Ascending aorta (tissue), 2 donors: ENCODE measurements around the gene FAM53B. TPM values are rescaled to one million over a fixed set of nuclear protein-coding genes. Genes with fewer than 3 reads are reported as not detected.
A peak's percentile ranks its signal among the peaks of the same experiment; 100 is the strongest.

ENCODE experiments used
- DNase-seq, 2 donors: peaks; one replicate each; pipeline ENCODE4 v3.0.0-alpha.2; 2019; ENCODE audit warnings: low spot score in 2 of 2
- H3K27ac ChIP-seq, 2 donors: fragments of 200-600 bp; sonication (generic); one replicate each; pipeline ENCODE4 v1.5.1; 2016 to 2017; ENCODE audit warnings: mild to moderate bottlenecking in 1 of 2
- H3K27me3 ChIP-seq: fragments of 200-600 bp; sonication (generic); one replicate; pipeline ENCODE4 v1.5.1; 2017
- H3K36me3 ChIP-seq, 2 donors: fragments of 200-600 bp; sonication (generic); one replicate each; pipeline ENCODE4 v1.5.1; 2016
- H3K4me1 ChIP-seq, 2 donors: fragments of 200-600 bp; sonication (generic); one replicate each; pipeline ENCODE4 v1.5.1; 2016 to 2017; ENCODE audit warnings: mild to moderate bottlenecking in 1 of 2
- H3K4me3 ChIP-seq, 2 donors: fragments of 200-600 bp; sonication (generic); one replicate each; pipeline ENCODE4 v1.5.1; 2016 to 2017; ENCODE audit warnings: mild to moderate bottlenecking in 1 of 2
- H3K9me3 ChIP-seq, 2 donors: fragments of 200-600 bp; sonication (generic); one replicate each; pipeline ENCODE4 v1.5.1; 2016
- intact Hi-C: fragments of 100-400 bp; cut with DNase I; formaldehyde crosslinking; loops from one replicate; pipeline ENCODE4 v1.15.1; 2023
- total RNA-seq: library from RNA; depleted of rRNA; stranded (reverse); fragments of >200 nt; gene quantifications from one replicate; pipeline ENCODE4 v1.1.0, GENCODE V29; 2016
- TF ChIP-seq, protein P1 (sequence below), 3 experiments: fragments of 200-600 bp in 2 of 3; fragments of 450-650 bp in 1 of 3; sonication (generic) in 2 of 3; IDR thresholded peaks; one replicate each; pipeline ENCODE4 v1.5.1; 2016 to 2019; ENCODE audit warnings: antibody characterized with exemption in 3 of 3, mild to moderate bottlenecking in 1 of 3, moderate library complexity in 1 of 3

The FAM53B gene
- total RNA-seq, 1 donor from 2014 or later, result 52.5 TPM

GRCh38 chr10:124678557-124679240 is 65.5 kb downstream of the FAM53B start:
- Histone ChIP-seq H3K4me3 (no peak overlapping the region), H3K4me1 (peaks cover 3 to 14% of the 10 kb centered on the region in 2 donors), H3K36me3 (peaks cover 11 to 23% of the 10 kb centered on the region in 2 donors), H3K27me3 (no peaks in the 10 kb centered on the region), H3K27ac (peak overlapping the region in 1 of 2 donors; percentile 24), H3K9me3 (no peaks in the 10 kb centered on the region)
- no peak for DNase-seq
- intact Hi-C loops, result no loop called here
- TF ChIP-seq, protein P1, sequence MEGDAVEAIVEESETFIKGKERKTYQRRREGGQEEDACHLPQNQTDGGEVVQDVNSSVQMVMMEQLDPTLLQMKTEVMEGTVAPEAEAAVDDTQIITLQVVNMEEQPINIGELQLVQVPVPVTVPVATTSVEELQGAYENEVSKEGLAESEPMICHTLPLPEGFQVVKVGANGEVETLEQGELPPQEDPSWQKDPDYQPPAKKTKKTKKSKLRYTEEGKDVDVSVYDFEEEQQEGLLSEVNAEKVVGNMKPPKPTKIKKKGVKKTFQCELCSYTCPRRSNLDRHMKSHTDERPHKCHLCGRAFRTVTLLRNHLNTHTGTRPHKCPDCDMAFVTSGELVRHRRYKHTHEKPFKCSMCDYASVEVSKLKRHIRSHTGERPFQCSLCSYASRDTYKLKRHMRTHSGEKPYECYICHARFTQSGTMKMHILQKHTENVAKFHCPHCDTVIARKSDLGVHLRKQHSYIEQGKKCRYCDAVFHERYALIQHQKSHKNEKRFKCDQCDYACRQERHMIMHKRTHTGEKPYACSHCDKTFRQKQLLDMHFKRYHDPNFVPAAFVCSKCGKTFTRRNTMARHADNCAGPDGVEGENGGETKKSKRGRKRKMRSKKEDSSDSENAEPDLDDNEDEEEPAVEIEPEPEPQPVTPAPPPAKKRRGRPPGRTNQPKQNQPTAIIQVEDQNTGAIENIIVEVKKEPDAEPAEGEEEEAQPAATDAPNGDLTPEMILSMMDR (IDR thresholded peaks at IDR 0.05), result no peak

- Histone ChIP-seq H3K4me3 (no peak overlapping the region), H3K36me3 (peaks cover 11 to 23% of the 10 kb centered on the region in 2 donors), H3K4me1 (peaks cover 3 to 14% of the 10 kb centered on the region in 2 donors), H3K27me3 (no peaks in the 10 kb centered on the region), H3K9me3 (no peaks in the 10 kb centered on the region), H3K27ac (peak overlapping the region in 1 of 2 donors; percentile 24)
- intact Hi-C loops, result no loop called here
- TF ChIP-seq, protein P1 (IDR thresholded peaks at IDR 0.05), result no peak
- no peak for DNase-seq
Observed at GRCh38 chr10:124677749-124678556, 66.2 kb downstream of the FAM53B start.

DNA sequence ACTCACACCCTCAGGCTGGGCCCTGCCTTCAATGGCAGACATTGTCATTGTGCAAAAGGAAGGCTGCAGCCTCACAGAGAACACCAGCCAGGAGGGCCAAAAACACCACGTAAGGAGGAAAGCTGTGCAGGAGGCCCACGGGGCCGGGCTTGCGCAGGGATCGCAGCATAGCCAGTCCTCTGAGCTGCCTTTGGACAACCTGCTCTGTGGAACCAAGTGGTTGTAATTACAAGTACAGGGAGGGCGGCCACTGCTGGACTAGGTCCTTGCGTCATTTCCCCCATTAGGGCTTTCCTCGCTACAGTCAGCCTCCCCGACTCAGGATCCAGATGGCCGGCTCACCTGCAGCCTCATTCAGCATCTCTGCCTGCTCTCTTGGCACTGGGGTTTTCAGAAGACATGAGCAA is 66.9 kb downstream of the FAM53B start:
- intact Hi-C loops, result no loop called here
- no peak overlapping the region for H3K4me3 ChIP-seq
- H3K9me3 ChIP-seq, result no peaks in the 10 kb centered on the region
- TF ChIP-seq, protein P1 (IDR thresholded peaks at IDR 0.05), result no peak
- H3K27me3 ChIP-seq, result no peaks in the 10 kb centered on the region
- peaks cover 11 to 23% of the 10 kb centered on the region in 2 donors for H3K36me3 ChIP-seq
- H3K27ac ChIP-seq, result no peak overlapping the region
- DNase-seq, result no peak
- peaks cover 3 to 14% of the 10 kb centered on the region in 2 donors for H3K4me1 ChIP-seq

DNA sequence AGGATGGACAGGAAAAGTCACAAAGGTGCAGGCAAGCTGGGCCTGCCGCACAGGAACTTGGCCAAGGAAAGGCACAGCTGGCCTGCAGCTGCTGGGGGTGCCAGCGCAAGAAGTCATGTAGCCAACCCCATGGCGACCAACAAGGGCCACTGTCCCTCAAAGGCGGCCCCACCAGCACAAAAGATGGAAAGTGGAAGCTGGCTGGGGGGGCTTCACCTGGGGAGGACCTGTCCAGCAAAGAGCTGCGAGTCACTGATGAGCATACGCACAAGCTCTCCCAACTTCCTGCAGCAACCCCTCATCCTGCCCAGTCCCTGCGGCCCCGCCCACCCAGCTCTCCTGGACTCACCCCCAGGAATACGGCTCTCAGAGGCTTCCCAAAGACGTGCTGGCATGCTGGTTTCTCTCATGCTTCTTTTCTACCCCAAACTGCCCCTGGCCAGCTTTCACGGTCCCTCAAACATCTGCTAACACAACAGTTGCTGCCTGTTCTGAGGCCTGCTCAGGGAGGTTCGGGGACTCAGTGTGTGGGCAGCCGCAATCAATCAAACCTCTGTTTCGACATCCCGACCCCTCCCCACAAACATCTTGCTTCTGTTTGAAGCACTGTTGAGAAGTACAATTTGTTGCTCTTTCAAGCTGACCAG is 67.6 kb downstream of the FAM53B start:
- Histone ChIP-seq H3K27me3 (no peaks in the 10 kb centered on the region), H3K27ac (no peak overlapping the region), H3K9me3 (no peaks in the 10 kb centered on the region), H3K36me3 (peaks cover 6 to 15% of the 10 kb centered on the region in 2 donors), H3K4me3 (no peak overlapping the region), H3K4me1 (peaks cover 3 to 17% of the 10 kb centered on the region in 2 donors)
- DNase-seq, result no peak
- TF ChIP-seq, protein P1 (IDR thresholded peaks at IDR 0.05), result no peak
- intact Hi-C loops, result no loop called here

GRCh38 chr10:124675824-124676223 is 68.4 kb downstream of the FAM53B start:
- intact Hi-C loops, result no loop called here
- TF ChIP-seq, protein P1 (IDR thresholded peaks at IDR 0.05), result no peak
- H3K36me3 ChIP-seq, result peaks cover under 1 to 8% of the 10 kb centered on the region in 2 donors
- no peak for DNase-seq
- no peaks in the 10 kb centered on the region for H3K27me3 ChIP-seq
- no peaks in the 10 kb centered on the region for H3K9me3 ChIP-seq
- no peak overlapping the region for H3K27ac ChIP-seq
- no peak overlapping the region for H3K4me3 ChIP-seq
- H3K4me1 ChIP-seq, result peaks cover 3 to 17% of the 10 kb centered on the region in 2 donors
